Spinal cord (tissue), 10 donors: ENCODE results near the gene DCP1A. TPM values are rescaled to one million over a fixed set of nuclear protein-coding genes. Genes with fewer than 3 reads are reported as not detected.
"Not testable (repeated sequence)": the region's sequence is repeated elsewhere in the genome, so short reads cannot be mapped to it uniquely, and the experiment has no call there.

Experiments
- DNase-seq, 6 donors: peaks; one replicate each; pipeline versions ENCODE4 v3.0.0 to v3.0.0-alpha.2; 2013 to 2015; ENCODE audit warnings: low spot score in 6 of 6, low read depth in 4 of 6
- H3K27ac ChIP-seq: one replicate; pipeline ENCODE4 v1.5.1; 2013; ENCODE audit warnings: low read depth, low read length, control low read depth
- H3K27me3 ChIP-seq: one replicate; pipeline ENCODE4 v1.6.1; 2013; ENCODE audit warnings: low read length; ENCODE audit not compliant: control insufficient read depth, insufficient read depth
- H3K36me3 ChIP-seq: one replicate; pipeline ENCODE4 v1.6.1; 2013; ENCODE audit warnings: low read length; ENCODE audit not compliant: control insufficient read depth, insufficient read depth
- H3K4me1 ChIP-seq: one replicate; pipeline ENCODE4 v1.6.1; 2013; ENCODE audit warnings: low read length; ENCODE audit not compliant: control insufficient read depth, insufficient read depth
- H3K4me3 ChIP-seq: one replicate; pipeline ENCODE4 v1.5.1; 2013; ENCODE audit warnings: low read depth, low read length, control low read depth
- H3K9me3 ChIP-seq: one replicate; pipeline ENCODE4 v1.6.1; 2013; ENCODE audit warnings: low read length; ENCODE audit not compliant: control insufficient read depth, insufficient read depth
- WGBS: methylation state at CpG from one replicate; pipeline ENCODE4 v1.1.5; 2013; ENCODE audit warnings: missing lambda C conversion rate; ENCODE audit not compliant: insufficient coverage; 5-methylcytosine and 5-hydroxymethylcytosine counted together
- polyA plus RNA-seq, 2 donors: library from polyadenylated mRNA; unstranded; fragments of 120-200 nt; gene quantifications; one replicate each; pipeline ENCODE4 v1.2.1, GENCODE V29; 2013; ENCODE audit not compliant: insufficient read length in 2 of 2
- total RNA-seq, 2 donors: library from RNA; depleted of rRNA in 1 of 2; stranded (reverse); fragments of 120-200 nt in 1 of 2; fragments of >200 nt in 1 of 2; gene quantifications; one replicate each; pipeline versions ENCODE4 v1.2.3 to v1.2.4, GENCODE V29; 2013 to 2014
- donor health status: healthy.

Gene DCP1A
- total and polyA plus RNA-seq, 4 donors, result 13.3 to 18.3 (median 16.6) TPM

GRCh38 chr3:53303957-53304356 lies 43.4 kb downstream of the DCP1A start:
- WGBS, result 90% methylated on average over 2 of the region's 3 CpGs
- H3K9me3 ChIP-seq, result no peaks in the 10 kb centered on the region
- no peaks in the 10 kb centered on the region for H3K27me3 ChIP-seq
- no peak for DNase-seq
- H3K36me3 ChIP-seq, result peaks cover 36% of the 10 kb centered on the region
- H3K4me3 ChIP-seq, result no peak overlapping the region
- no peak overlapping the region for H3K27ac ChIP-seq
- H3K4me1 ChIP-seq, result no peaks in the 10 kb centered on the region

DNA sequence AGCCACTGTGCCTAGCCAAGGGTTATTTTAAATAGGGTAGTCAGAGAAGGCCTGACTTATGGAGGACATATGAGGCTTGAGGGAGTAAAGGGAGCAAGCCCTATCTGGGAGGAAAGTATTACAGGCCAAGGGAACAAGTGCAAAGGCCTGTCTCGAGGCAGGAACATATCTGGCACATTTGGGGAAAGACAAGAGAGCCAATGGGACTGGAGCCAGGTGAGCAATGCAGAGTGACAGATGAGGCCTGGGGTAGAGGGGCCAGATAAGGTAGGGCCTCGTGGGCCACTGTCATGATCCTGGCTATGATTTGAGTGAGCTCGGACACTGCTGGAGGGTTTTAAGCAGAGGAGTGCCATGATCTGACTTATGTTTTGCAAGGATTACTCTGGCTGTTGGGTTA lies 43.8 kb downstream of the DCP1A start:
- Histone ChIP-seq H3K4me3 (no peak overlapping the region), H3K27me3 (no peaks in the 10 kb centered on the region), H3K9me3 (no peaks in the 10 kb centered on the region), H3K36me3 (peaks cover 32% of the 10 kb centered on the region), H3K27ac (no peak overlapping the region), H3K4me1 (no peaks in the 10 kb centered on the region)
- 69% methylated on average over 3 of the region's 3 CpGs for WGBS
- DNase-seq, result no peak

DNA sequence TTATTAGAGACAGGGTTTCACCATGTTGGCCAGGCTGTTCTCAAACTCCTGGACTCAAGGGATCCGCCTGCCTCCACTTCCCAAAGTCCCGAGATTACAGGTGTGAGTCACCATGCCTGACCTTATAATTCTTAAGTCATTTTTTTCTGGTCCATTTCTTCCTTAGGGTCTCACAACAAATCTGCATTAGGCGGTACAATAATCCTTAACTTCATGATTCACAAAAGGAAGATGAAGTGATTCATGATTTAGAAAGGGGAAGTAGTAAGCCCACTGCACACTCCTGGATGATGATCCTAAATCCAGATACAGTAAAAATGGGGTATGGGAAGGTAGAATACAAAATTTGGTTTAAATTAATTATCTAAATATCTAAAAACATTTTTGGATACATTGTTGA lies 46.5 kb downstream of the DCP1A start:
- no peaks in the 10 kb centered on the region for H3K27me3 ChIP-seq
- no peak overlapping the region for H3K4me3 ChIP-seq
- DNase-seq, result no peak
- 100% methylated on average over 2 of the region's 3 CpGs for WGBS
- H3K36me3 ChIP-seq, result peaks cover 31% of the 10 kb centered on the region
- H3K9me3 ChIP-seq, result no peaks in the 10 kb centered on the region
- H3K4me1 ChIP-seq, result no peaks in the 10 kb centered on the region
- H3K27ac ChIP-seq, result no peak overlapping the region

DNA sequence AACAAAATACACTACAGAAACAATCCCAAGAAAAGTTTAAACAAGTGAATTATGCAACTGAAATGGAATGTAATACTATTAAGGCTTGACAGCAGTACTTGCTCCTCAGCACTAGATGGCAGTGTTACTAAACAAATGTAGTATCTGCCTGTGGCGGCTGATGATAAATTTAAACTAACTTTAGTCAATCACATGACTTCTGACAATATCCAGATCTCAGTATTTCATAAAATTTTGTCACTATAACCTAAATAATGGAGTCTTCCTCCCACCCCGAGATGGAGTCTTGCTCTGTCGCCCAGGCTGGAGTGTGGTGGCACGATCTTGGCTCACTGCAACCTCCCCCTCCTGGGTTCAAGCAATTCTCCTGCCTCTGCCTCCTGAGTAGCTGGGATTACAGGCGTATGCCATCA lies 47.7 kb downstream of the DCP1A start:
- not testable (repeated sequence) for H3K27ac ChIP-seq, H3K9me3 ChIP-seq, H3K4me1 ChIP-seq, H3K4me3 ChIP-seq, H3K27me3 ChIP-seq
- H3K36me3 ChIP-seq, result peaks cover 30% of the 10 kb centered on the region
- WGBS, result 66% methylated on average over 4 of the region's 5 CpGs
- DNase-seq, result peak in 5 of 6 donors; percentile 20 to 83 (median 26)

DNA sequence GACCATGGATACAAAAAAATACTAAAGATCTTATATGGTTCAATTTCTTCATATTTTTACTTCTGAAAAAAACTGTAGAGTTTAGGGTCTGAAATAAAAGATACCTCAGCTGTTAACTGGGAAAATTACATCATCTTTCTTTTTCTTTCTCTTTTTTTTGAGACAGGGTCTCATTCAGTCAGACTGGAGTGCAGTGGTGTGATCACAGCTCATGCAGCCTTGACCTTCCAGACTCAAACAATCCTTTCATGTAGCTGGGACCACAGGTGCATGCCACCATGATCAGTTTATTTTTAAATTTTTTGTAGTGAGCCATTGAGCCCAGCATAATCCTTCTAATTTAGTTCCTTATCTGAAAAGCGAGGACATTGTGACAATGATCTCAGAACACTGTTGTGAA lies 51.9 kb downstream of the DCP1A start:
- no peak for DNase-seq
- Histone ChIP-seq H3K9me3 (no peaks in the 10 kb centered on the region), H3K36me3 (peaks cover 22% of the 10 kb centered on the region), H3K4me3 (no peak overlapping the region), H3K27me3 (no peaks in the 10 kb centered on the region), H3K27ac (no peak overlapping the region), H3K4me1 (no peaks in the 10 kb centered on the region)
- no CpG with 5 or more reads among the region's 1 CpG for WGBS

DNA sequence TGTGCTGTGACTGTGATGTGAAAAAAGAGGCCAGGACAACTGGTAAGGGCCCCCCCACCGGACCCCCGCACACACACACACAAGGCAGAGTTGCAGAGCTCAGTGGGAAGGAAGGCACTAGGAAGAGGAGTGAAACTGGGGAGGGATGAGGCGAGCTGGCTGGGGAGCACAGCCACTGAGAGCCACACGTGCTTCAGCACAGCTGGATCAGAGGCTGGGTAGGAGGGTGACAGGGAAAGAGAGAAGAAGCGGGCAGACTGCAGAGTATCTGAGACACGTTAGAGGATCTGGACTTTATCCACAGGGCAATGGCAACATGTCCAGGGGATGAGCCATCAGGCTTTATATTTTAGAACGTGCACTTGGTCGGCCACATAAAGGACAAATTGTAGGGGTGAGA lies 53.5 kb downstream of the DCP1A start:
- 87% methylated on average over 8 of the region's 8 CpGs for WGBS

DNA sequence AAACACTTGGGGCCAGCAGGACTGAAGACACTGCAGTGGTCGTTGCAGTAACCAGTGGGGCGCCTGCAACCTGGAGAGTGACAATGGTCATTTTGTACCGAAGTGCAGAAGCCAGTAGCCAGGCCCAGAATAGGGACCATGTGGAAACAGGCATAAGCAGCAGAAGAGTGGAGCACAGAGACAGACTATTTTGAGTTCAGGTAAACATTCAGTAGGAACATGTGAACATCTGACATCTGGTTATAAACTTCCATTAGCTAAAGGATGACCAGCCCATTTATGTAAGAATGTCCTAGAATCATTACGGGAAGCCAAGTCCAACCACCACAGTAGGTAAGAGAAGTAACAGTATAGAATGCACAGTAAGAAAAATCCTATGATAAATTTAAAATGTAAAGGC lies 59.1 kb downstream of the DCP1A start:
- no peak for DNase-seq
- no peaks in the 10 kb centered on the region for H3K9me3 ChIP-seq
- H3K27me3 ChIP-seq, result no peaks in the 10 kb centered on the region
- H3K36me3 ChIP-seq, result peaks cover 33% of the 10 kb centered on the region
- peaks cover 6% of the 10 kb centered on the region for H3K4me1 ChIP-seq
- WGBS, result 42% methylated on average over 3 of the region's 4 CpGs
- no peak overlapping the region for H3K4me3 ChIP-seq
- no peak overlapping the region for H3K27ac ChIP-seq

More for the DNA sequence above, 53.5 kb downstream of the DCP1A start:
- Histone ChIP-seq H3K4me1 (no peaks in the 10 kb centered on the region), H3K4me3 (no peak overlapping the region), H3K27me3 (no peaks in the 10 kb centered on the region), H3K9me3 (no peaks in the 10 kb centered on the region), H3K27ac (no peak overlapping the region), H3K36me3 (peaks cover 27% of the 10 kb centered on the region)
- DNase-seq, result no peak

- peak overlapping the region; percentile 76 for H3K27ac ChIP-seq
- 0% methylated on average over 1 of the region's 4 CpGs for WGBS
- H3K4me1 ChIP-seq, result peaks cover 6% of the 10 kb centered on the region
- no peak overlapping the region for H3K4me3 ChIP-seq
- peaks cover 30% of the 10 kb centered on the region for H3K36me3 ChIP-seq
- no peaks in the 10 kb centered on the region for H3K27me3 ChIP-seq
- DNase-seq, result peak in 1 of 6 donors; percentile 25
- H3K9me3 ChIP-seq, result no peaks in the 10 kb centered on the region
These were observed 60.2 kb downstream of the DCP1A start for GRCh38 chr3:53287131-53287629.

GRCh38 chr3:53286727-53287126 lies 60.6 kb downstream of the DCP1A start:
- no peak for DNase-seq
- Histone ChIP-seq H3K4me3 (no peak overlapping the region), H3K9me3 (no peaks in the 10 kb centered on the region), H3K27ac (peak overlapping the region; percentile 76), H3K27me3 (no peaks in the 10 kb centered on the region), H3K36me3 (peaks cover 25% of the 10 kb centered on the region), H3K4me1 (peaks cover 6% of the 10 kb centered on the region)
- WGBS, result 17% methylated on average over 1 of the region's 1 CpG

GRCh38 chr3:53282581-53282980 lies 64.8 kb downstream of the DCP1A start:
- no peak overlapping the region for H3K4me3 ChIP-seq
- peaks cover 6% of the 10 kb centered on the region for H3K4me1 ChIP-seq
- 94% methylated on average over 2 of the region's 8 CpGs for WGBS
- no peak overlapping the region for H3K27ac ChIP-seq
- H3K9me3 ChIP-seq, result no peaks in the 10 kb centered on the region
- H3K36me3 ChIP-seq, result peaks cover 10% of the 10 kb centered on the region
- no peaks in the 10 kb centered on the region for H3K27me3 ChIP-seq
- DNase-seq, result no peak
